COLO668 (cell line): ENCODE measurements around the gene LARGE1.

ENCODE experiments used
- DNase-seq: peaks from one replicate; lab custom pipeline; 2025; ENCODE audit not compliant: unreplicated experiment; lab: John Stamatoyannopoulos, UW

LARGE1 gene

GRCh38 chr22:33451866-33452469 lies 468.3 kb downstream of the LARGE1 start:
- DNase-seq, result peak; percentile 8

- DNase-seq, result no peak
Observed at GRCh38 chr22:33450756-33451155, 469.5 kb downstream of the LARGE1 start.

GRCh38 chr22:33447733-33448132 lies 472.5 kb downstream of the LARGE1 start:
- no peak for DNase-seq

GRCh38 chr22:33443683-33444082 lies 476.6 kb downstream of the LARGE1 start:
- no peak for DNase-seq

- peak; percentile 32 for DNase-seq
Observed at GRCh38 chr22:33440756-33441155, 479.5 kb downstream of the LARGE1 start.

- DNase-seq, result no peak
Observed at GRCh38 chr22:33438273-33438672, 482.0 kb downstream of the LARGE1 start.

GRCh38 chr22:33431300-33431699 lies 489.0 kb downstream of the LARGE1 start:
- no peak for DNase-seq

GRCh38 chr22:33429281-33429680 lies 491.0 kb downstream of the LARGE1 start:
- DNase-seq, result no peak

GRCh38 chr22:33427461-33427860 lies 492.8 kb downstream of the LARGE1 start:
- DNase-seq, result no peak

GRCh38 chr22:33426451-33426850 lies 493.8 kb downstream of the LARGE1 start:
- DNase-seq, result no peak

- no peak for DNase-seq
Observed at GRCh38 chr22:33421859-33422258, 498.4 kb downstream of the LARGE1 start.

GRCh38 chr22:33418484-33418883 lies 501.8 kb downstream of the LARGE1 start:
- DNase-seq, result no peak

GRCh38 chr22:33415401-33415800 lies 504.9 kb downstream of the LARGE1 start:
- DNase-seq, result no peak

- DNase-seq, result no peak
Observed at GRCh38 chr22:33409079-33409478, 511.2 kb downstream of the LARGE1 start.

GRCh38 chr22:33405194-33405593 lies 515.1 kb downstream of the LARGE1 start:
- no peak for DNase-seq

- DNase-seq, result no peak
Observed at GRCh38 chr22:33404723-33405122, 515.6 kb downstream of the LARGE1 start.

- no peak for DNase-seq
Observed at GRCh38 chr22:33402325-33402724, 518.0 kb downstream of the LARGE1 start.

GRCh38 chr22:33401291-33401690 lies 519.0 kb downstream of the LARGE1 start:
- no peak for DNase-seq

- no peak for DNase-seq
Observed at GRCh38 chr22:33400891-33401290, 519.4 kb downstream of the LARGE1 start.

- DNase-seq, result no peak
Observed at GRCh38 chr22:33400061-33400840, 520.0 kb downstream of the LARGE1 start.

- no peak for DNase-seq
Observed at GRCh38 chr22:33397381-33397907, 522.8 kb downstream of the LARGE1 start.

- no peak for DNase-seq
Observed at GRCh38 chr22:33393432-33393831, 526.8 kb downstream of the LARGE1 start.
